NT2/D1 (cell line): Measurements from ENCODE around the gene PLCH2.

Experiments used
- DNase-seq: peaks from one replicate; pipeline ENCODE4 v3.0.0-alpha.2; 2011; ENCODE audit warnings: low read depth, low spot score
- H3K27me3 ChIP-seq: 2 replicates; pipeline ENCODE4 v1.6.0; 2011; ENCODE audit warnings: mild to moderate bottlenecking; ENCODE audit not compliant: insufficient read length, insufficient read depth
- H3K36me3 ChIP-seq: 2 replicates; pipeline ENCODE4 v1.6.1; 2011; ENCODE audit warnings: mild to moderate bottlenecking, low read length, mixed read lengths; ENCODE audit not compliant: insufficient read depth, insufficient read length
- H3K4me1 ChIP-seq: 2 replicates; pipeline ENCODE4 v1.5.1; 2011; ENCODE audit not compliant: insufficient read depth, insufficient read length
- H3K4me3 ChIP-seq: 2 replicates; pipeline ENCODE4 v1.5.1; 2011; ENCODE audit warnings: low read depth; ENCODE audit not compliant: insufficient read length
- H3K9ac ChIP-seq: 2 replicates; pipeline ENCODE4 v1.6.0; 2011; ENCODE audit warnings: low read depth; ENCODE audit not compliant: insufficient read length
- H3K9me3 ChIP-seq: 2 replicates; pipeline ENCODE4 v1.5.1; 2011; ENCODE audit warnings: mild to moderate bottlenecking, low read length; ENCODE audit not compliant: insufficient read depth
- SUZ12 ChIP-seq: IDR thresholded peaks from 2 replicates; pipeline ENCODE4 v1.6.1; 2011; ENCODE audit not compliant: insufficient read length, insufficient read depth; ENCODE audit errors: extremely low read depth
- YY1 ChIP-seq: IDR thresholded peaks from 2 replicates; pipeline ENCODE4 v1.6.1; 2011; ENCODE audit not compliant: insufficient read length, insufficient read depth
- ZNF274 ChIP-seq: IDR thresholded peaks from 2 replicates; pipeline ENCODE4 v1.6.1; 2011; ENCODE audit warnings: mild to moderate bottlenecking, low read depth, low read length

The PLCH2 gene

DNA sequence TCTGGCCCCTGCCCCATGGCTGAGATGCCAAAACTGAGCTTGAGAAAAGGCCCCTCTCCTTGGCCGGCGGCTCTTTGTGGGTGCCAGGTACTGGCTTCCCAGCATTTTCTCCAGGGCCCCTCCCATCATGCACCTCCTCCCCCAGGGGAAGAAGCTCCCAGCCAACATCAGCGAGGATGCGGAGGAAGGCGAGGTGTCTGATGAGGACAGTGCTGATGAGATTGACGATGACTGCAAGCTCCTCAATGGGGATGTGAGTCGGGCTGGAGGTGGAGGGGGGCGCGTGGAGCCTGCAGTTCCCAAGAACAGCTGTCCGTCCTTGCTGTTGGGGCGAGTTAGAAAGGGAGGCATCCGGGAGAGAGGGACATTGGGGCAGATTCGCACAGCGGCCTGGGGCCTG lies 13.5 kb downstream of the PLCH2 start:
- peaks cover 9% of the 10 kb centered on the region for H3K27me3 ChIP-seq
- peaks cover 4% of the 10 kb centered on the region for H3K4me1 ChIP-seq
- no peak for DNase-seq
- H3K36me3 ChIP-seq: no peaks in the 10 kb centered on the region
- peaks cover 20% of the 10 kb centered on the region for H3K9me3 ChIP-seq
- no peak overlapping the region for H3K4me3 ChIP-seq
- no peak overlapping the region for H3K9ac ChIP-seq
- no peak for TF ChIP-seq YY1
- TF ChIP-seq SUZ12: no peak
- TF ChIP-seq ZNF274: no peak

DNA sequence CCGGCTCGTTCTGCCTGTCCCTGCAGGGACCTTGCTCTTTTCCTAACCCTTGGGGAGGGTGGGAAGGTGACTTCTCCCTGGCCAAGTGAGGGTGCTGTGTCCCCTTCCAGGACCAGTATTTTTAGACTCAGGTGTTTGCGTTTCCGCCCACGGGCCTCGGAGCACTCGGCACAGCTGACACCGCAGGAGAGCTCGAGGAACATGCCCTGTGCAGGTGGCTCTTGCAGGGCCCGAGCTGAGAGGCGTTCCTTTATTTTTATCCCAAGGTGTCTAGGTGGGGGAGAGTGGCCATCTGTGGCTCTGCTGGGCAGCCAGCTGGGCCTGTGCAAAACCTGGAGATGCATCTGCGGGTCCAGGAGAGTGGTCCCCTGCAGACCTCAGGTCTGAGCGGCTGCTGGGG lies 16.0 kb downstream of the PLCH2 start:
- TF ChIP-seq SUZ12: no peak
- no peak for TF ChIP-seq YY1
- TF ChIP-seq ZNF274: no peak
- peaks cover 4% of the 10 kb centered on the region for H3K27me3 ChIP-seq
- no peaks in the 10 kb centered on the region for H3K36me3 ChIP-seq
- no peak overlapping the region for H3K4me3 ChIP-seq
- DNase-seq: no peak
- H3K9ac ChIP-seq: no peak overlapping the region
- peaks cover 4% of the 10 kb centered on the region for H3K4me1 ChIP-seq
- peaks cover 20% of the 10 kb centered on the region for H3K9me3 ChIP-seq

DNA sequence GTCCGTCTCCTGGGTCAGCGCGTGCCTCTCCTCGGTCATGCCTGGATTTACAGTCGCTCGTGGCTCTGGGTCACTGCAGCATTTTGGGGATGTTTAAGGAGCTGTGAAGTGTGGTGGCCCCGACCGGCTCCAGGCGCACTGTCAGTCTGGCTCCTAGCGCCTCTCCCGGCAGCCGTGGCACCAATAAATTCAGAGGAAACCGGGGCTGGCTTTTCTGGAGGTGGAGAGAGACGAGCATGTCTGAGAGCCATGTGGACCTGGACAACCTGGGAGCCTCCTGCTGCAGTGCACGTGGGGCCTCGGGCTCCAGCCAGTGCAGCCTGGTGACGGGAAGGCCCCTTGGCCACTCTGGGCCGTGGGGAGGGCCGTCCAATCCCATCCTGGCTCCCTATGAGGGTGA lies 17.1 kb downstream of the PLCH2 start:
- Histone ChIP-seq H3K4me1 (peaks cover 4% of the 10 kb centered on the region), H3K9ac (no peak overlapping the region), H3K27me3 (peaks cover 4% of the 10 kb centered on the region), H3K9me3 (peaks cover 14% of the 10 kb centered on the region), H3K36me3 (no peaks in the 10 kb centered on the region), H3K4me3 (no peak overlapping the region)
- TF ChIP-seq YY1: no peak
- no peak for TF ChIP-seq SUZ12
- TF ChIP-seq ZNF274: no peak
- no peak for DNase-seq

DNA sequence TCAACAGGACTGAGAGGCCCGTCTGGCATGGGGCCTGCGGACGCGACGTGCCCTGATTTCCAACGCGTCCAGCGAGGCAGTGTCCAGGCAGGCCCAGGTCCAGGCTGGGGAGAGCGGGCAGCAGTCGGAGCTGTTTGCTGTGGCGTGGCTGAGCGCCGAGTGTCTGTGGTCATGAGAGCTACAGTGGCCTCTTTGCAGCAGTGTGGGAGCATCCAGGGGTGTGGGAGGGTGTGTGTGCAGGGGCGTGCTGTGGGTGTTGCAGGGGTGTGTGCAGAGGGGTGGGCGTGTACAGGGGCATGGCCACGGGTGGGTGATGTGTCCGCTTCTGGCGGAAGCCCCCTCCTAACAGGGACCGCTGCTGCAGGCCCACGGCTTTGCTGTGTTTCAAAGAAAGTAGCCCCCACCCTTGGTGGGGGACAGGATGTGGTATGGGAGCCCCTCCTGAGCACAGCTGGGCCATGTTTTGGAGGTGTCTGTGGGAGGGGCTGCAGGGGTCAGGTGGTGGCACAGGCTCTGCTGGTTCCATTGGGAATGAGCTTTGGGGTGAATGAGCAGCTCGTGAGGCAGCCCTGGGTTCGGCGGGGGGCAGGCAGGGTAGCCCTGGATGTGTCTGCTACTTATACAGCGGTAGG lies 17.7 kb downstream of the PLCH2 start:
- no peaks in the 10 kb centered on the region for H3K36me3 ChIP-seq
- peaks cover 4% of the 10 kb centered on the region for H3K4me1 ChIP-seq
- no peak overlapping the region for H3K4me3 ChIP-seq
- no peak for DNase-seq
- peaks cover 8% of the 10 kb centered on the region for H3K9me3 ChIP-seq
- H3K9ac ChIP-seq: peak overlapping the region; percentile 32
- H3K27me3 ChIP-seq: peaks cover under 1% of the 10 kb centered on the region
- no peak for TF ChIP-seq SUZ12
- TF ChIP-seq ZNF274: no peak
- no peak for TF ChIP-seq YY1

DNA sequence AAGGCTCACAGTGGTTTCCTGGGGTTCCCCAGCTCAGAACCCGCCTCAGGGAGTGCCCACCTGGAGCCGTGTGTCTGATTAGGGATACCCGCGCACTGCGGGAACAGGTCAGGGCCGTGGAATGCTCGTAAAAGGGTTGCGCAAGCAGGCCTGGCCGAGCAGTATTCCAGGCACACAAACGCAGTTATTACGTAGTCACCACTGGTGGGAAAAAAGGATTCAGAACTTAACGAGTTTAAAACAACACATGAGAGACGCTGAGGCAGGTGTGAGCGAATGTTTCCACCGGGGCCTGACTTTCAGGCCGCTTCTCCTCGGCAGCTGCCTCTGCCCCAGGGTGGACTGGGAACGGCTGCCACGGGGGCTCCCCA lies 18.2 kb downstream of the PLCH2 start:
- no peak overlapping the region for H3K4me3 ChIP-seq
- peaks cover 3% of the 10 kb centered on the region; the same call in 1 of the 2 replicates for H3K9me3 ChIP-seq
- peaks cover 4% of the 10 kb centered on the region for H3K4me1 ChIP-seq
- TF ChIP-seq ZNF274: no peak
- TF ChIP-seq SUZ12: no peak
- no peak for TF ChIP-seq YY1
- DNase-seq: no peak
- H3K9ac ChIP-seq: no peak overlapping the region
- H3K36me3 ChIP-seq: no peaks in the 10 kb centered on the region
- H3K27me3 ChIP-seq: no peaks in the 10 kb centered on the region

DNA sequence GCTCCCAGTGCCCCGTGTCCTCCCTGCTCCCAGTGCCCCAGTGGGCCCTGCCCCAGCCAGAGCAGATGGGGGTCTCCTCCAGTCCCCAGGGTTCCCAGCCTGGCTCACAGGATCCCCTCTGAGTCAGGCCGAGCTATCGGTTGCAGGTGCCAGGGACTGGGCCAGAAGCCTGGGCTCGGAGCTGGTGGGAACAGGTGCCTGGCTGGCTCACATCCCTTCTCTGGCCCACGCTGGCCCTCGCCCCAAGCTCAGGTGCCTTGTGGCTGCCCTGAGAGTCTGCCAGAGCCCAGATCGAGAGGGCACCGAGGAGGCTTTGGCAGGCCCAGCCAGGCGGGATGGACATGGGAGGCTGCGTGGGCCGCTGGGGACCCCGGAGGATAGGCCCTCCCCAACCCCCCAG lies 18.9 kb downstream of the PLCH2 start:
- H3K9ac ChIP-seq: no peak overlapping the region
- H3K36me3 ChIP-seq: no peaks in the 10 kb centered on the region
- H3K27me3 ChIP-seq: no peaks in the 10 kb centered on the region
- H3K4me1 ChIP-seq: peaks cover 4% of the 10 kb centered on the region
- TF ChIP-seq YY1 (no peak), SUZ12 (no peak)
- H3K4me3 ChIP-seq: no peak overlapping the region
- H3K9me3 ChIP-seq: no peaks in the 10 kb centered on the region
- no peak for DNase-seq

DNA sequence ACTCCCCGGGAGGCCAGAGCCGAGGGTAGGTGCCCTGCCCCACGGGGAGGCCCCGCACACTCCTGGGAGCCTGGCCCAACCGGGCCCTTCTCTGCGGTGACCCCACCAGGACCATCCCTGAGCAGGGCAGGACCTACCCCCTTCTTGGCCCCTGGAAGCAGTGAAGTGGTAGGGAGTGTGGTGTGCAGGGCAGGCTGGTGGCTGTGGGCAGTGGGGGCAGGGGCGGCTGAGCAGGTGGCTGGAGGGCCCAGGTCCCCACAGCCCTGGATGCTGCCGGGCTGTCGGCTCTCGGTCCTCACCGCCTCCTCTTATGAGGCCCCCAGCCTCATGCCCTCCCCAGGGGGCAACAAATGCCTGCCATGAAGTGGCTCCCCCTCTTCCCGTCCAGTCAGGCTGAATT lies 19.5 kb downstream of the PLCH2 start:
- no peaks in the 10 kb centered on the region for H3K36me3 ChIP-seq

More for the DNA sequence above, 19.5 kb downstream of the PLCH2 start:
- Histone ChIP-seq H3K9me3 (no peaks in the 10 kb centered on the region), H3K9ac (no peak overlapping the region), H3K27me3 (no peaks in the 10 kb centered on the region), H3K4me1 (peaks cover 4% of the 10 kb centered on the region), H3K4me3 (no peak overlapping the region)
- DNase-seq: no peak
- TF ChIP-seq SUZ12 (no peak), ZNF274 (no peak), YY1 (no peak)
